GM18861 (cell line): ENCODE results near the gene NCOA4.
"Not testable (repeated sequence)": the region's sequence is repeated elsewhere in the genome, so short reads cannot be mapped to it uniquely, and the experiment has no call there.

Source experiments
- ATAC-seq: cut with Tn5 transposase; IDR thresholded peaks from one replicate; pipeline ENCODE4 v1.9.1; 2021; ENCODE audit not compliant: unreplicated experiment

NCOA4 gene

DNA sequence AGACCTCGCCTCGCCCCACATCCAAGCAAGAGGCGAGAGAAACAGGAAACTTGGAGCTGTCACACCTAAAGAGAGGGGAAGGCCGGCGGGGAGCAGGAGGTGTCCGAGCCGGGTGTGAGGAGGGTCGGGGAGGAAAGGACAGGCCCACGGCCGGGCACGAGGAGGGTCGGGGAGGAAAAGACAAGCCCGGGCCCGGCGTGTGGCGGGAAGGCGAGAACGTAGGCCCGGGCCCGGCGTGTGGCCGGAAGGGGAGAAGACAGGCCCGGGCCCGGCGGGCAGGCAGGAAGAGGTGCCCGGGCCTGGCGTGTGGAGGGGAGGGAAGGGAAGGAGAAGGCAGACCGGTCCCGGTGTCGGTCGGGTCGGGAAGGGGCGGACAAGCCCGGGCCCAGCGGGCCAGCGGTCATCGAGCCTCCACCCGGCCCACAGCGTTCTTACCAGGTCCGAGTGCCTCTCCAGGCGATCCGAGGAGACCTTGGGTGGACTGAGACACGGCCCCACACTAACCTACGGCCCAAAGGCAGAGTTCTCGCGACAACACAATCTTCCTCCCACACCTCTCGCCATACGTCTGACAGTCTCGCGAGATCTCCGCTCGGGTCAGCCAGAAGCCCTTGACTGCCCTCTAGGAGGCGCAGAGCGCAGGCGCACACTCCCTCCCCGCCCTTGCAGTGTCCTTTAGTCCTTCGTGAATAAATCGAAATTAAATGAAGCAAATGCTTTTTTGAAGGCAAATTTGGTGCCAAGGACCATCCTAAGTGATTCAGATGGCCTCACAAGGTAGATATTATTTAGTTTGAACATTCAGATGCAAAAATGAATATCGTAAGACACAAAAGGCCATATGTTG is at the start of gene NCOA4:
Gene NCOA4 (minus strand): TSS at position 533 of the 847 bp plus-strand sequence. CDS start 13,943 bp downstream, outside the sequence.
- peak; percentile 94 for ATAC-seq

- no peak for ATAC-seq
Observed at GRCh38 chr10:46079831-46080585, 49.6 kb upstream of the NCOA4 start.

GRCh38 chr10:46077731-46078413 is 47.4 kb upstream of the NCOA4 start:
- ATAC-seq: no peak

DNA sequence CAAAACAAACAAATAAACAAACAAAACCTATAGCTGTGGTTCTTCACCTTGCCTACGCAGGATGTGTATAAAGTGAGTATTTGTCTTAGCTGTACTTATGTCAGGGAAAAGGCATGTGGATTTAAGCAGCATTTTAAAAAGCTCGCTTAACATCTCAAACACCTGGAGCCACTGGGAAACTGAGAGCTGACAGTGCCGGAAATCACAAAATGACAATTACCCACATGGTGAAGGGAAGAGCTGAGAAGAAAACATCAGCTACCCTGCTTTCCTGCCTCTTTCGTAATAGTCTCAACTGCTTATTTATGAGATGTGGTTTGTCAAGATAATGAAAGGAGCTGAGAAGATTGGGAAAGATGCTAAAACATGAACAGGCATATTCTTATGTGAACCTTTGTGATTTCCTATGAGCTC is 46.7 kb upstream of the NCOA4 start:
- ATAC-seq: no peak

- ATAC-seq: no peak
Observed at GRCh38 chr10:46075869-46076268, 45.4 kb upstream of the NCOA4 start.

DNA sequence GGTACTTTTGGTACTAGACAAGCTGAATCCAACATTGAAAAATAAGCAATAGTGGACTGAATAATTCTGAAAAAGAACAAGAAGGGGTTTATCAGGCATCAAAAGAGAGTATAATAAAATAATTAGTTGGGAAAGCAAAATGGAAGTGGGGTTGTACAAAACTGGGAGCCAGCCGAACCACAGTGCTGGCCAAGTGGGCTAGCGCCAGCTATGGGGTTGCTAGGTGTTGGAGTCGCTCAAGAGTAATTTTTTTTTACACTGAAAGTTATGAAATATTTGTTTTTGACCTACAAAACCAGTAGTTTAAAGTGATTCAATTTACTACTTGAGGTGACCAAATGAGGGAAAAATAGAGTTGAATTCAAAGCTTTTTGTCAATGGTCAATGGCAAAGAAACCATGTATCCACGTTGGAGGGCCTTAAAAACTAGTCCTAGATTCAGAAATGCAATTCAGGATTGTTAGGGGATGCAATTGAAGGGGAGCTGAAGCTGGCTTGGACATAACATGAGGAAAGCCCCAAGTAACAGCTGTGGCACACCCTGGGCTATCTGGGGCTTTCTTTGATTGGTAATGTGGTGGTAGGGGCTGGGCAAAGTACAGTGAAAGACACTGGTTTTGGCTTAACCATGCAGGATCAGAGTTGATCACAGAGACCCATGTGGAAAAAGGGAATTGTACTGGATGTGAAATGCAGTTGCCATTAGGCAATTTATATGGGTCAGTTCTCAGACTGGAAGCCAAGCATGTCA is 43.9 kb upstream of the NCOA4 start:
- ATAC-seq: no peak

DNA sequence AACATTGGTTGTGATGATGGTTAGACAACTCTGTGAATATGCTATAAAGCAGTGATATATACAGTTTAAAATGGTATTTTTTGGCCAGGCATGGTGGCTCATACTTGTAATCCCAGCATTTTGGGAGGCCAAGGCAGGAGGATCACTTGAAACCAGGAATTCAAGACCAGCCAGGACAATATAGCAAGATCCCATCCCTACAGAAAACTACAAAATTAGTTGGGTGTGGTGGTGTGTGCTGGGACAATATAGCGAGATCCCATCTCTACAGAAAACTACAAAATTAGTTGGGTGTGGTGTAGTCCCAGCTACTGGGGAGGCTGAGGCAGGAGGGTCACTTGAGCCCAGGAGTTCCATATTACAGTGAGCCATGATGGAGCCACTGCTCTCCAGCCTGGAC is 43.1 kb upstream of the NCOA4 start:
- no peak for ATAC-seq

- no peak for ATAC-seq
Observed at GRCh38 chr10:46070749-46071148, 40.3 kb upstream of the NCOA4 start.

DNA sequence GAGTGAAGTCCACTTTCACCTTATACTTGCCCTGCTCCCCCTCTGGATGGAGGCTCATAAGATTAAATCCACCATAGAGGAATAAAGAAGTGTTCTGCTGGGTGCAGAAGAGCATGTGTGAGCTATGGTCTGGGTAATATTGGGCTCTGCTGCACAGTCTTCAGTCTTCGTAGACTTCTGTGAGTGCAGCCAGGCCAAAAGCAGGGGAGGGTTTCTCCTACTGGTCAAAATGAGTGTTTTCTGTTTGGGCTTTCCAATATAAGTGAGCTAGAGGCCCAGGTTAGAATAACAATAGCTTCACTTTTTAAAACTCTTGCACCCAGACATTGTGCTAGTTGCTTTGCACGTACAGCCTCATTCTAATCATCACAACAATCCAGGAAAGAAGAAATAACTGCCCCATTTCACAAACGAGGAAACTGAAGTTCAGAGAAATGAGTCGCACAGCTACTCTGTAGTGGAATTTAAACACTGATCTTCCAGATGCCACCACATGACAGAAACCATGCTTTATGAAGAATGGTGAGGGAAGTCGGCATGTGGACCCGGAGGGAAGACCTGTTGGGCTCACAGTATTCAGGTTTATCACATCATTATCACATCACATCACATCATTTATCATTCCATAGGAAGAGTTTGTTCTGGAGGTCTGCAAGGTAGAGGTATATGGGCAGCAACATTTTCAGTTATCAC is 39.5 kb upstream of the NCOA4 start:
- ATAC-seq: no peak

GRCh38 chr10:46068905-46069304 is 38.5 kb upstream of the NCOA4 start:
- ATAC-seq: no peak

DNA sequence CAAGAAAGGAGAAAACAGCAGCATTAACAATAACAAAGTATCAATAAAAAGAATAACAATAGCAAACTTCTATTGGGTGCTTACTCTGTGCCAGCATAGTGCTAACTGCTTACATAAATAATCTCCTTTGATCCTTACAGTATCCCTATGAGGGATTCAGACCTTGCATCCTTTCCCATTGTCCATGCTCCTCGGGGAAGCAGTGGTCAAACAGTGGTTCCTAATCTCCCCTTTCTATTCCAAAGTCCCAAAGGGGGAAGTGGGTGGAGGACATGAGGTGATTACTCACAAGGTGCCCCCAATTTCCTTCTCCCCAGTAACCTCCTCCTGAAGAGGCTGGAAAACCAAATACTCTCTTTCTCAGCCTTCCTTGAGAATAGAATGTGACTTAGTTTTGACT is 37.7 kb upstream of the NCOA4 start:
- ATAC-seq: no peak

DNA sequence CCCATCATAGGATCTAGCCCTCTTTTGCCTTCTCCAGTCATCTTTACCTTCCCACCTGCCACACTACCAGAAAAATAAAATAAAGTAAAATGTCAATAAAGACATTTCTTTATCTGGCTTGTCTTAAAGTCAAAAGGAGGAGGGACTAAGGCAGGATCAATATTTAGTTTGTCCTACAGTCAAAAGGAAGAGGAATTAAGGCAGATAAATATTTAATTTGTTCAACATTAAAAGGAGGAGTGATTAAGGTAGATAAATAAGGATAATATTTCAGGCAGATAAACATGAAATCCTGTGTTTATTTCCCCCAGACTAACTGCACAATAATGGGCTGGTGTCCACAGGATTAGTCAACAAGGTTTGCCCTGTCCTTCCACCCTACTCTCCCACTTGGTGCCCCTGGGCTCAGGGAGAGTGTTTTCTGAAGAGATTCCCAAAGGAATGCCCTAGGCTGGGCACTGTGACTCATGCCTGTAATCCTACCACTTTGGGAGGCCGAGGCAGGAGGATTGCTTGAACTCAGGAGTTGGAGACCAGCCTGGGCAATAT is 33.9 kb upstream of the NCOA4 start:
- no peak for ATAC-seq

DNA sequence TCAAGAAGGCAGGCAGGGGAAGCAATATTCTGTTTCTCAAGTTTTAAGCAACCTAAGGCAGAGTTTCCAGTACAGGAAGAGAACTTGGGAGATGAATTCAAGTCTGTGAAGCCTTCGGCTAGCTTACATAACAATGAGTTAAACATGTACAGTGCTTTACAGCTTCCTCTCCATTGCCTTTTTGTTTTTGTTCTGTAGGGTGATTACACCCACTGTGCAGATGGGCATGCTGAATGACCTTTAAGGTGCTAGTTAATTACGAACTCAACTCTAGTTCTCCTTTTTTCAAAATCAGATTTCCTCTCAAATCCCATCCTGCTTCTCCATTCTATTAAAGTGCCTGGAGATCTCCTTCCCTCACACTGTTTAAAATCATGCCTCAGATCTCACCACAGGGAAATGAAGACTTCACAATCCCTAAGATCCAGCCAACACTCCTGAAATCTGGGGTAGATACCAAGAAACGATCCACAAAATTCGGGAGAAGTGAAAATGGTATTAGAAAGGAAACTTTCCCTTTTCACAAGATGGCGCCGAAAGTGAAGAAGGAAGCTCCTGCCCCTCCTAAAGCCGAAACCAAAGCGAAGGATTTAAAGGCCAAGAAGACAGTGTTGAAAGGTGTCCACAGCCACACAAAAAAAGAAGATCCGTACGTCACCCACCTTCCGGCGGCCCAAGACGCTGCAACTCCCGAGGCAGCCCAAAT is 32.5 kb upstream of the NCOA4 start:
- ATAC-seq: no peak

GRCh38 chr10:46060706-46061105 is 30.3 kb upstream of the NCOA4 start:
- no peak for ATAC-seq

DNA sequence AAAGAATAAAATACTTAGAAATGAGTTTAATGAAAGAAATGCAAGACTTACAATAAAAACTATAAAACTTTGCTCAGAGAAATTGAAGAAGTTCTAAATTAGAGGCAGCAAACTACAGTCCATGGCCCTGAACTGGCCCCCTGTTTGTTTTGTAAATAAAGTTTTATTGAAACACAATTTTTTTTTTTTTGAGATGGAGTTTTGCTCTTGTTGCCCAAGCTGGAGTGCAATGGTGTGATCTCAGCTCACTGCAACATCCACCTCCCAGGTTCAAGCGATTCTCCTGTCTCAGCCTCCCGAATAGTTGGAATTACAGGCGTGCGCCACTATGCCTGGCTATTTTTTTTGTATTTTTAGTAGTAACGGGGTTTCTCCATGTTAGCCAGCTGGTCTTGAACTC is 27.5 kb upstream of the NCOA4 start:
- ATAC-seq: not testable (repeated sequence)

- no peak for ATAC-seq
Observed at GRCh38 chr10:46057038-46057437, 26.6 kb upstream of the NCOA4 start.

DNA sequence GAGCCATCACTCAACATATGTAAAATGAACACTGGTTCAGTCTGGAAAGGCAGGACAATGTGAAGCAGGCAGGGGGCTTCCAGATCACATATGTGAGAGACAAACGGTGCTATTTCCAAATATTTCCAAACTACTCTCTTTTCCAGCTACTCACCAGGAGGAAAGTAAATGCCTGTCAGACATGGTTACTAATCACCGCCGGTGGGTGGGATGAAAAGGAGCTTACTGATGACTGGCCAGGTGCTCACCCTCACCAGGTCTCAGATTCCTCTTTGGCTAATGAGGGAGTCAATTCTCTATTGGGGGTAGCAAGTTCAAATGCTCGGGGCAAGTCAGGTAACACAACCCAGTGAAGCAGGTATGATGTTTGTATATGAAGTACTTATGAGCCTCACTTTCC is 25.3 kb upstream of the NCOA4 start:
- no peak for ATAC-seq

DNA sequence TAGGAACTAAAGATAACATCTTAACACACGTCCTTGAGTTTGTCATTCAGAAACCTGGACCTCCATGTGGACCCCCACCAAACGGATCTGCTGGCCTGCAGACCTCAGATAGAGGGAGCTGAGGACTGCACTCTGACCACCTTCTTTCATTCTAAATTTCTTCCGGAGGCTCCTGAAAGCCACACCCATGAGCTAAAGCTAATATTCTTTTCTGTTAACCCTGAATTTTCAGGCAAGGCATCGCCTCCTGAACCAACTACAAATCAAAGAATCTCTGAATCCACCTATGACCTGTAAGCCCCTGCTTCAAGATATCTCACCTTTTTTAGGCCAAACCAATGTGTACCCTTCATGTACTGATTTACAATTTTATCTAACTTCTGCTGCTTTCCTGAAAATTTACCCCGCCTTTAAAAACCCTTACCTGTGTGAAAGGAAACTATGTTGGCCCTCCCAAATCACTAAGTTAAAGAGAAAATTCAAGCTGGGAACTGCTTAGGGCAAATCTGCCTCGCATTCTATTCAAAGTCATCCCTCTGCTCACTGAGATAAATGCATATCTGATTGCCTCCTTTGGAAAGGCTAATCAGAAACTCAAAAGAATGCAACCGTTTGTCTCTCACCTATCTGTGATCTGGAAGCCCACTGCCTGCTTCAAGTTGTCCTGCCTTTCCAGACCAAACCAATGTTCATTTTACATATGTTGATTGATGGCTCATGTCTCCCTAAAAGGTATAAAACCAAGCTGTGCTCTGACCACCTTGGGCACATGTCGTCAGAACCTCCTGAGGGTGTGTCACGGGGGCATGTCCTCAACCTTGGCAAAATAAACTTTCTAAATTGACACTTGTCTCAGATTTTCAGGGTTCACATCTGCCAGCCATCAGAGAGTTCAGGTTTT is 23.4 kb upstream of the NCOA4 start:
- no peak for ATAC-seq
